Mesenteric fat pad (tissue), 1 donor: ENCODE data around the gene VN1R5. TPM values are rescaled to one million over a fixed set of nuclear protein-coding genes. Genes with fewer than 3 reads are reported as not detected.
A peak's percentile ranks its signal among the peaks of the same experiment; 100 is the strongest.

Experiments used
- DNase-seq: peaks from one replicate; pipeline ENCODE4 v3.0.0-alpha.2; 2020; ENCODE audit warnings: low spot score
- total RNA-seq: library from RNA; stranded (reverse); fragmentation: NEBNext Ultra II Directional; extraction: Animal tissue kit (Norgen Biotek cat#: 25700); gene quantifications from one replicate; pipeline ENCODE4 v1.2.1, GENCODE V29; 2021
- donor health status: DM: yes; HTN: yes; CAD: no.

VN1R5 gene
- total RNA-seq, 1 donor from 2014 or later = not detected

DNA sequence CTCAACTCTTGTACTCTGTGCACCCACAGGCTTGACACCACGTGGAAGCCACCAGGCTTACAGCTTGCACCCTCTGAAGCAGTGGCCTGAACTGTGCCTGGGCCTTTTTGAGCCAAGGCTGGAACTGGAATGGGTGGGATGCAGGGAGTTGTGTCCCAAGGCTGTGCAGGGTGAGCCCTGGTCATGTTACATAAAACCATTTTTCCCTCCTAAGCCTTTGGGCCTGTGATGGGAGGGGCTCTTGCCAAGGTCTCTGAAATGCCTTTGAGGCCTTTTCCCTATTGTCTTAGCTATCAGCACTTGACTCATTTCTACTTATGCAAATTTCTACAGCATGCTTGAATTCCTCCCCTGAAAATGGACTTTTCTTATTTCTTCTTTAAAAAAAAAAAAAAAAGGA is 14.1 kb downstream of the VN1R5 start:
- DNase-seq = no peak

DNA sequence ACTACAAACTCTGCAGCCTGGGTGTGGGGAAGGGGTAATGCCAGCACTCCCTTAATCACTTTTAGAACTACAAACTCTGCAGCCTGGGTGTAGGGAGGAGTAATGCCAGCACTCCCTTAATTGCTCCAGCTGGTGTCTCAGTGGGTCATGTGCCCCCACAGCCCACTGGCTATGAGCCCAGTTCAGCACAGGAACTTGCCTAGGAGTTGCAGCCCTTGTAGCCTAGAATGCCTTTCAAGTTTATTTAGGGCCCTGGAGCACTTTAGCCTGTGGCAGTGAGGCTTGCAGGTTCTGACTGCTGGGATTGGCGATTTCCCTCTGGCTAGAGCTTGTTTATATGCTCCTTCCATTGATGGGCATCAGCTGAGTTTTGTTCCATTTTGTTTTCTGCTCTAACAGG is 17.1 kb downstream of the VN1R5 start:
- DNase-seq = no peak

DNA sequence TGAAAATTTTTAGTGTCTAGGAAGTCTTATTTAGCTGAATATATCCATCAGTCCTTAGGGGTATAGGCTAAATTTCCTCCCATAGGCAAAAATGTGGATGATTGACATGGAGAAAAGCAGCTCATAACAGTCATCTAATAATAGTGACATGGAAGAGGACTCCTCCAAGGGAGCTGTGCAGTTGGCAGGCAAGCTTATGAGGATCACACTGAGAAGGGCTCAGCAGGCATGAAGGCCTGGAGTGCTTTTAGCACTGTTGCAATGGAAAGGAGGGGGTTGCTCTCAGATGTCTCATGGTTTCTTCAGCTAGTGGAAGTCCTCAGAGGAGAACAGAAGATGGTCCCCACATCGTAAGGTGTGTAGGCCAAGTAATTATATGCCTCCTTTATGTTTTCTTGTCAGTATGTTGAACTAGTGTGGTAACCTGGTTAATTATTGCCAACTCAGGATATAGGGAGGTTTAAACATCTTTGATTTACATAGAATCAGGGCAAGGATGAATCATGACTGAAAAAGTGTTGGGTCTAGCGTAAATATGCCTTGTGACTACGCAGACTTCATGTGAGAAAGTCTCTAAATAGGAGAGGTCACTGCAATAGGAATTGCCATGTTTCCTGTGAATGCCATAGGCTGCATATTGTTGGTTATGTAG is 18.9 kb downstream of the VN1R5 start:
- DNase-seq = peak; percentile 6

DNA sequence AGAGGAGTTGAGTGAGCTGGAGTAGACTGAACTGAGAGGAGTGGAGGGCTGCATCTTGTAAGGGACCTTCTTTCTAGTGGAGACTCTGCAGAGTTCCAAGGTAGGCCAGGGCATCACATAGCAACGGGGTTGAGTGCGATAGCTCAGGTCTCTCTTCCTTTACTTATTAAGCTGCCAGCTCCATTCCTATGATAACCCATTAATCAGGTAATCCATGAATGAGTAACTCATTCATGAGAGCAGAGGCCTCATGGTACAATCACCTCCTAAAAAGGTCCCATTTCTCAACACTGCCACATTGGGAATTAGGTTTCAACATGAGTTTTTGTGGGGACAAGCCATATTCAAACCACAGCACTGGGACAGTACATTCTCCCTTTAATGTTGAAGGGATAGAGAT is 21.3 kb downstream of the VN1R5 start:
- no peak for DNase-seq

DNA sequence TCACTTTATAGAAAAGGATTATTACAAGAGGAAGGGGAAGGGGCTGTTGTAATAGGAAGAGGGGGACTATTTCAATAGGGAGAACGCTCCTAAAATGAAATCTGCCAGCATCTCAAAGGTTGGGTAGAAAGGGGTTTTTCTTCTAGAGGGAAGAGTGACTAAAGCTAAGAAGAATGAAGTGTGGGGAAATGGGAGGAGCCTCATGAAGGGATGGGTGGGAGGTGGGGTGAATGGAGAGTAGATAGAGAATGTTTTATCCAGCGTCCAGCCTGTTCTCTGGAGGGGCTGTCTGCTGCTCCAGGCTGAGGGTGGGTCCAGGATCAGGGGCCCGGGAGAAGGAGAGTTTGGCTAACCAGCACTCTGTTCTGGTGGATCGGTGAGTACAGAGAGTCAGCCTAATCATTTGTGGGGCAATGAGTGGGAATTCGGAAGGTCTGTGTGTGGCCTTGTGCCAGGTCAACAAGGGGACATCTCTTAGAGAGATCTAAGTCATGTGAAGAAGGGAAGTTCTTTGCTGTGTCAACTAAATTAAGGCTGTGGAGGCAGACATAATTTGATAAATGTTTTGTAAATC is 25.2 kb downstream of the VN1R5 start:
- peak; percentile 33 for DNase-seq

DNA sequence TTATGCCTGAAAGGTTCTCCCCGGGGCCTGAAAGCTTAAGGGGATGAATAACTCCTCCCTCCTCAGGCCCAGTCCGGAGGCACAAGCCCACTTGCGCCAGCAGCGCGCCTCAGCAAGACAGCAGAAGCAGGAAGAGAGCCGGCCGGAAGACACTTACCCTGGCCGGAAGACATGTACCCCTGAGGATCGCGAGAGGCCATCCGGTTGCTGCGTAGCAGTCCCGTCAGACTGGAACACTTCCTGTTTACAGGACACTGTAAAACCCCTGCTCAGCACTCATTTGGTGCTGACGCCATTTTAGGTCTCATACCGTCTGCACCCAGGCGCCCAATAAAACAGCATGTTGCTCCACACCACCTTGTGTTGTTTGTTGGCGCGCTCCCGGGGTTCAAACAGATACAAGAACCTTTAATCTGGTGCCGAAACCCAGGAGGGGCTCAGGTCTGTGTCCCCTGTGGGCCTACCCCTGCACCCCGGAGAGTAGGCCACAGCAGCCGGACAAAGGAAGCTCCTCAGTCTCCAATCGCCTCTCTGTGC is 30.3 kb downstream of the VN1R5 start:
- peak; percentile 75 for DNase-seq

DNA sequence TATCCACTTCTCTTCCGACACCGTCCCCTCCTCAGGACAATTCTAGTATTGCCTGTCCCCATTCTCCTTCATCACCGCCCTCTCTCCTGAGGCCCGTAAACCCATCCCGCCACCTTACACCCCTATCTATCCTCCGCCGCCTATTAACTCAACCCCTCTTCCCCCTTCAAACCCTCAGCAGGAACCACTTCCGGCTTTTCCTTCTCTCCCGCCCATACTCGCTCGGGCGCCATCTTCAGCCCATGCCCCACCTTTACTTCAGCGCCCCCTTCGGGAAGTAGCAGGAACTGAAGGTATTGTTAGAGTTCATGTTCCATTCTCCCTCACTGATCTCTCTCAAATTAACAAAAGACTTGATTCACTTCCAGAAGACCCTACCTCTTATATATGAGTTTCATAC is 31.6 kb downstream of the VN1R5 start:
- peak; percentile 41 for DNase-seq

DNA sequence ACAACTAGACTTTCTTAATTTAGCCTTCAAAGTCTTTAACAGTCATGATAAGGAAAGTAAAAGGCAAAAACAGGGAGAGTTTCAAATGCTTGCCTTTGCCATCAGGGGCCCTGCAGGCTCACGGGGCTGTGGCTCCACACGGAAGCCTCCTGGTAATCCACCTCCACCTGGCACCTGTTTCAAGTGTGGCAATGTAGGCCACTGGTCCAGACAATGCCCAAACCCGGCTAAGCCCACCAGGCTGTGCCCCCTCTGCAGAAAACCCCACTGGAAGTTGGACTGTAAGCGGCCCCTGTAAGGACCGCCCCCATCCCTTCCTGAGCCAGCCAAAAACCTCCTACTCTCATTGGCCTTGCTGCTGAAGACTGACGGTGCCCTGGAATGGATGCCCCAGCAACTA is 32.5 kb downstream of the VN1R5 start:
- DNase-seq = peak; percentile 59

DNA sequence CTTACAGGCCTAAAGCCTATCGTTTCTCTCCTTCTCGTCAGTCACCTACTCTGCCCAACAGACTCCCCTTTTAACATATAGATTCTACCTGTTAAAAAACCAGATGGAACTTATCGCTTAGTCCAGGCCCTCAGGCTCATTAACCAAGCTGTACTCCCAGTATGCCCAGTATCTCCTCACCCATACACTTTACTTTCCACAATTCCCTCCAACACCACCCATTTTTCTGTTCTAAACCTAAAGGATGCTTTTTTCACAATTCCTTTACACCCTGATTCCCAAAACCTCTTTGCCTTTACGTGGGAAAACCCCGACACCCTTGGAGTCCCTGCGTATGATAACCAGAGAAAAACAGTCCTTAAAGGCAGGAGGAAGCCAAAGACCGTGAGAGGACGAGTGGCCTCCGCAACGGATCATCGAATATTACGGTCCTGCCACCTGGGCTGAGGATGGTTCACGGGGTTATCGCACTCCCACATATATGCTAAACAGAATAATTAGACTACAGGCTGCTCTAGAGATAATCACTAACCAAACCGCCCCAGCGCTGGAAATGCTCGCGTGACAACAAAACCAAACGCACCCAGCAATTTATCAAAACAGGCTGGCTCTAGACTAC is 33.5 kb downstream of the VN1R5 start:
- DNase-seq = peak; percentile 28

DNA sequence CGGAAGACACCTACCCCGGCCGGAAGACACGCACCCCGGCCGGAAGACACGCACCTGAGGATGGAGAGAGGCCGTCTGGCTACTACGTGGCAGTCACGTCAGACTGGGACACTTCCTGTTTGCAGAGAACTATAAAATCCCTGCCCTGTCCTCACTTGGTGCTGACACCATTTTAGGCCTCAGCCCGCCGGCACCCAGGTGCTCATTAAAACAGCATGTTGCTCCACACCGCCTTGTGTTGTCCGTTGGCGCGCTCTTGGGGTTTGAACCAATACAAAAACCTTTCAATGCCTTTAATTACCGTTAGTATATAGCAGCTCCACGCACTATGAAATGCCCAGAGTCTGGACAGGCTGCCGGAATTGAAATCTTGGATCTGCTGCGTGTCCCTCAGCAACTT is 34.7 kb downstream of the VN1R5 start:
- peak; percentile 68 for DNase-seq

DNA sequence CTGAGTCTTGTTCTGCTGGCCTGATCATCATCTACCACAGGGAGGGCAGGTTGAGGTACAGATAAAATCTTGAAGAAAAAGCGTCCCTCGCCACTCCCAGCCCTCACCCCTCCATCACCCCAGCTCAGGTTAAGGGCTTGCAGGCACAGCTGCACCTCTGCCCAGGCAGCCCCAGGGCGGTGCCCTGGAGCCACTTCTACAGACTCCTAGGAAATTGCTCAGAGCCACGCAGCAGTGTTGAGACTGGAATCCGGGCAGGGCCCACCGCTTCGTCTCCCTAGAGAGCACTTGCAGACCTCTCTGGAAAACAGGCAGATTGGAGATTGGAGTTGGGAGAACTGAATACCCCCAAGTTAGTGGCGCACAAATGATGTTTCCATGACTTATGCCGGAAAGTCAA is 35.3 kb downstream of the VN1R5 start:
- DNase-seq = peak; percentile 49

DNA sequence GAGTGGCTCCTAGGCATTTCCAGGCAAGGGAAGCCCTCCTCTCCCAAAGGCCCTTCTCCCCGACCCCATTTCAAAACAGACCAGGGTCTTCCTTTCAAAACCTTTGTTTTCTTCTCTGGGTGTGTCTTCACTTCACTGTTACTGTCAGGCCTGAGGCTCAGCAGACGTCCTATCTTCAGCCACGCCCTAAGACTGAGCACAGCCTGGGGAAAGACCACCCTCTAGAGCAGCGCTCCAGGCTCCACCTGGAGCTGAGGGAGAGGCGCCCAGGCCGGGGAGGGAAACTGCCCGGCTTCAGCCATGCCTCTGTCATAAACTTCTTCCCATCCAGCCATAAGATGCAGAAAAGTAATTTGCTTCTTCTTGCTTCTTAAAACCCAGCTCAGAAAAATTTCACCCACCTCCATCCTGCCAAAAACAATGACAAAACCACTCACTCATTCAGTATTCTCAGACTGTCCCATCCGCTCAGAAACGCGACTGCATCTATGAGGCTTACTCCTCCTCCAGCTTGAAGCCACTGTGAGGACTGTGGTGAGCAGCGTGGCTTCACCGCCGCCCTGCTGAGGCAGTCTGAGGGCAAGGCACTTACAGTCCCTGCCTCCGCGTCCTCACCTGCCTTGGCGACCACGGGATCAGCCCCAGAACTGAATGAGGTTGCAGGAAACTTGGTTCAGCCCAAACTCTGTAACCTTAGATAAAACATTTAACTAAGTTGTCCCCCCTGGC is 36.1 kb downstream of the VN1R5 start:
- peak; percentile 39 for DNase-seq

DNA sequence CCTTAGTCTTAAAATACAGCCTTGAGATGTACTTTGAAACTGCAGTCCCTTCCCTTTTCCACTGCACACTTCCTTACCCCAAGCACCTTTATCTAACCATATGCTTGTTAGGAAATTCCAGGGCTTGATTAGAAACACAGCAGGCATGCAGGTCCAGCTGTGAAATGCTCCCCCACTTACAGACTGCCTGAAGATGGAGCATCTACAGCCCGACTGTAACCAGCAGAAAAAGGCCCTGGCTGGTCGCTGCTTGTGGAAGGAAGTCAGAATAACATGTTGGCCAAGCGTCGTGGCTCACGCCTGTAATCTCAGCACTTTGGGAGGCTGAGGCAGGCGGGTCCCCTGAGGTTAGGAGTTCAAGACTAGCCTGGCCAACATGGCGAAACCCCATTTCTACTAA is 37.2 kb downstream of the VN1R5 start:
- DNase-seq = peak; percentile 67

DNA sequence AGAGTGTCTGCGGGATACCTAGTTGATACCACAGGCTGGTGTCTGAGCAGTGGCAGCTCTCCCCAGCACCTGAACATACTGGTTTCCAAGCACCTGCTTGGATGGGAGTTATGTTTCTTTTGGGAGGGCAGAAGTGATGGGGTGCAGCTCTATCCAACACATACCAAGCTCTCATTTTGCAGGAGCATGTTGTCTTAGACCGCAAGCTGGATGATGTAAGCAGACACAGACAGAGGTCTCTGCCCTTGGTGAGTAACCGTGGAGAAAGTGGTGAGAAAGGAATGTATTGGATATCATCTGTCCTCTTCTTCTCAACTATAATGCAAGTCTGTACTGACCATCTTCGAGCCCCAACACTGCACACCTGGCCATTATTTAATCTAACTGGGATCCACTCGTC is 38.4 kb downstream of the VN1R5 start:
- no peak for DNase-seq

DNA sequence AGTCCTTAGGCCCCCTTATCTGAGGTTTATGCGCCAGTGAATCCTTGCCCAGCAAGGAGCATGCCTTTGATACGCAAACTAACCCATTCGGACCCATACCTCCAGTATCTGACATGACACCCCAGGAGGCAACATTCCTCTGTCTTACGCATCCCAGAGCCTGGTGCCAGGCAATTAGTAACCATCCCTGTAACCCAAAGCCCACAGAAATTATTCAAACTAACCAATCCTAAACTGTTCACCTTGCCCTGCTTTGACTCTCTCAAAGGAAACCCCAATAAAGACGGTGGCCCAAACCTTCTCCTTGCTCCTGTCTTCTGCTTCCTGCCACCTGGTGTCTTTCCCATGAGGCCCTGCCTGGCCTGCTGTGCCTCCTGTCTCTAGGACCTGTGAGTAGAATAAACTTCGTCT is 39.4 kb downstream of the VN1R5 start:
- DNase-seq = peak; percentile 12

DNA sequence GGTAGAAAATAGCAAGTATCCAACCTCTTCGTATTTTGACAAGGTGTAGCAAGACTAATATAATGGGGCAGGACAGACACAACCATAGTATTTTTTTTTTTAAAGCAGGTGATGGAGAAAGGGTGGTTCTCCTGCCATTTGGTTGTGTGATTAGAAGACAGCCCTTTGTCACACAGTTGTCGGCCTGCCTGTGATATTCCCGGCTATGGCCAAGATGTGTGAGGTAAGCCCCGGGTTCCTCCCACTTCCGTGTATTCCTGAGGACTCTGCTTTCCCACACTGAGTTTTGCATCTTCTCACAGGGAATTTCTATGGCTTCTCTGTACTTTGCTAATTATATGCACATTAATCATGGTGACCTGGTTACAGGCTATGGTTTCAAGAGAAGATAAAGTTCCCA is 39.9 kb downstream of the VN1R5 start:
- peak; percentile 41 for DNase-seq

DNA sequence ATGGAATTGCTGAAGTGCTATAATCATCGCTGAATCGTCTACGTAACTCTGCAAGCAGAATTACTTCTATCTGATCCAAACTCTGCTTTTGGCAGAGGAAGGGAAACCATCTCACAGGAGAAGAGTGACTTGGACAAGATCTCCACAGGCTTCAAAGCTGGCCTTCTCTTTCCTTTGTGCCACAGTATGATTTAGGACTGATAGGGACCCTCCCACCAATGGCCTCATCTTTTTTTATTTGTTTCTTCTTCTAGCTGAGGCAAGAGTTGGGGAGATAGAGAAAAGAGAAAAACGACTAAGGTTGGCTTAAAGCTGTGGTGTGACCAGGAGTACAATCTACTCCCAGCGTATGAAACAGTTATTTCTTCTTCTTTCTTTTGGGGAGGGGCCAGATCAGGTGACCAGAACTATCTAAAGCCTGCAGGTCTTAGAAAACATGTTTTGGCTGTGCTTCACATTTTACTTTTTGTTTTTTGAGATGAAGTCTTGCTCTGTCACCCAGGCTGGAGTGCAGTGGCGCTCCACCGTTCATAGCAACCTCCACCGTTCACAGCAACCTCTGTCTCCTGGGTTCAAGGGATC is 40.8 kb downstream of the VN1R5 start:
- DNase-seq = peak; percentile 18

DNA sequence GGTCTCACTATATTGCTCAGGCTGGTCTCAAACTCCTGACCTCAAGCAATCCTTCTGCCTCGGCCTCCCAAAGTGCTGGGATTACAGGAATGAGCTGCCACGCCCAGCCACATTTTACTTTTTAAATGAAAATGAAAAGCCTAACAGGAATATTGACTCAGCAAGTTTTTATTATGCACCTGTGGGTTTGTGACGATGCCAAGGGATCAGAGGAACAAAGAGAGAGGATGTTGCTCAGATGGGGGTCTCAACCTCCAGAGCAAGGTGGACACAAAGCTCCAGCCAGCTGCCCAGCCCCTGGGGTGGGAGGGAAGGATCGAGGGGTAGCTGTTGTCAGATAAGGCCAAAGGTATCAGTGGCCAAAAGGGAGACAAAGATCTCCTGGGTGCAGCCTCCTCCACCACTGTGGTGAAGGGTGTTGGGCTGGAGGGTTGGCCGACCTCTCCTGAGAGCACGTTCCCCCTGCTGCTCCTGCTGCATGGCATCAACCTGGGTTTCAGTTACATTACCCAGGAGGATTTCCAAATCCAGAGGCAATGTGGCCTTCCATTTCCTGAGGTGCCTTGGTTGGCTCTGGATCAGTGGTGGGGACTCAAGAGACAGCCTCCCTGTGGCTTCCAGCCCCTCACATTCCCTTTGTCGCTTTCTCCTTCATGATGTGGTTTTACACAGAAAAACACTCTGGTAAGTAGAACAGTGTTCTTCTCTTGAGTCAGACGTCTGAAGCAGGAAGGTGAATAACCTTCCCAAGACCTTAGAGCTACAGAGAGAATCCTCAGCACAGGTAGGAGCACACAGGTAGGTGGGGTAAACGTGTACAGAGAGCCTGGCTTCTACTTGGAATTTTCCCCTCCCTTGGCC is 41.6 kb downstream of the VN1R5 start:
- peak; percentile 41 for DNase-seq

DNA sequence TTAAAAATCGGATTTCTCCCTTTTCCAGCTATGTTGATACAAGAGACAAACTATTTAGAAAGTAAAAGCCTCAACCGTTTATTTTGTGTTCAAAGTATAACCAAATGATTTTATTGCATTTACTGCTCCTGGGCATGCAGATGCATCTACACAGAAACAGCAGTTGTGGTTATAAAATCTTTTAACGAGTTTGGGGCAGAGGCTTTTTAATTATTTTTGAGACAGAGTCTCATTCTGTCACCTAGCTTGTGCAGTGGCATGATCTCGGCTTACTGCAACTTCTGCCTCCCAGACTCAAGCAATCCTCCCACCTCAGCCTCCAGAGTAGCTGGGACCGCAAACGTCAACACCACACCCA is 42.2 kb downstream of the VN1R5 start:
- DNase-seq = no peak

DNA sequence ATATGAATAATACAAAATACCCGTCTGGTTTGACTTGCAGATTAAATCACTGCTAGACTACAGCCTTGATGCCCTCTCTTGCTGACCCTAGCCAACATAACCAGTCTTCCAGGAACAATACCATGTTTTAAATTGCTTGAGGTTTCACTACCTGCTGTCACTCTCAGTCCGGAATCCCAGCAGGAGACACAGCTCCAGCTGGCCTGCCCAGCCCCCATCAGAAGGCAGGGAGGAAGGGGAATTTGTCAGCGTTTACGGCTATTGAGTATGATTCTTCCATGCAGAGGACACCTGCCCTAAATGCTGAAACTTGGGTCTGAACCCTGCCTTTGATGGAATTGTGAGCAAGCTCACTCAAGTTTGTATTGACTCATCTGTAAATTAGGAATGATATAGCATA is 42.8 kb downstream of the VN1R5 start:
- DNase-seq = peak; percentile 30
